GM08714 (cell line): ENCODE data around the gene EMD.
"Not testable (repeated sequence)": the region's sequence is repeated elsewhere in the genome, so short reads cannot be mapped to it uniquely, and the experiment has no call there.

ENCODE experiments used
- H3K4me3 ChIP-seq: fragments of 200-500 bp; sonication (Bioruptor generic); 2 replicates; pipeline ENCODE4 v1.5.1; 2014; ENCODE audit warnings: mild to moderate bottlenecking, low read length, inconsistent platforms
- ZNF274 ChIP-seq: IDR thresholded peaks from 2 replicates; pipeline ENCODE4 v1.6.1; 2012; ENCODE audit warnings: mild to moderate bottlenecking, low read depth, low read length

EMD gene

GRCh38 chrX:154373340-154374306 is 5.5 kb upstream of the EMD start:
- peak overlapping the region; percentile 20; the same call in 1 of the 2 replicates for H3K4me3 ChIP-seq

GRCh38 chrX:154374313-154375155 is 4.6 kb upstream of the EMD start, which contains the start of gene FLNA:
Gene FLNA, minus strand, starts transcription at chrX:154374634. Its CDS starts 3,389 bp downstream, at chrX:154371245.
- peak within 1 kb of the TSS; percentile 20; the same call in 1 of the 2 replicates for H3K4me3 ChIP-seq
- no peak for TF ChIP-seq ZNF274

More at GRCh38 chrX:154373340-154374306, 5.5 kb upstream of the EMD start:
- no peak for TF ChIP-seq ZNF274

- no peak for TF ChIP-seq ZNF274
- H3K4me3 ChIP-seq, result no peak overlapping the region
Observed at GRCh38 chrX:154375156-154375504, 4.0 kb upstream of the EMD start.

- no peak overlapping the region for H3K4me3 ChIP-seq
- no peak for TF ChIP-seq ZNF274
Observed at GRCh38 chrX:154376774-154377173, 2.3 kb upstream of the EMD start.

- TF ChIP-seq ZNF274, result no peak
- peak overlapping the region; percentile 34; the same call in 1 of the 2 replicates for H3K4me3 ChIP-seq
Observed at GRCh38 chrX:154378059-154378798, 866 bp upstream of the EMD start.

- TF ChIP-seq ZNF274, result no peak
Observed at GRCh38 chrX:154379569-154379951, 465 bp downstream of the EMD start.

GRCh38 chrX:154380153-154380552 is 1.1 kb downstream of the EMD start:
- no peak for TF ChIP-seq ZNF274
- peak overlapping the region; percentile 70; the same call in 1 of the 2 replicates for H3K4me3 ChIP-seq

More at GRCh38 chrX:154379569-154379951, 465 bp downstream of the EMD start:
- peak overlapping the region; percentile 70 for H3K4me3 ChIP-seq

- H3K4me3 ChIP-seq, result no peak overlapping the region
- TF ChIP-seq ZNF274, result no peak
Observed at GRCh38 chrX:154380787-154381186, 1.7 kb downstream of the EMD start.

GRCh38 chrX:154381271-154381670 is 2.2 kb downstream of the EMD start:
- TF ChIP-seq ZNF274, result no peak
- H3K4me3 ChIP-seq, result no peak overlapping the region

- no peak overlapping the region for H3K4me3 ChIP-seq
- TF ChIP-seq ZNF274, result no peak
Observed at GRCh38 chrX:154382483-154383069, 3.5 kb downstream of the EMD start.

- H3K4me3 ChIP-seq, result no peak overlapping the region
- TF ChIP-seq ZNF274, result no peak
Observed at GRCh38 chrX:154383359-154384283, 4.5 kb downstream of the EMD start.

- TF ChIP-seq ZNF274, result no peak
- no peak overlapping the region for H3K4me3 ChIP-seq
Observed at GRCh38 chrX:154384284-154384892, 5.3 kb downstream of the EMD start.

- H3K4me3 ChIP-seq, result not testable (repeated sequence)
Observed at GRCh38 chrX:154388094-154388493, 9.0 kb downstream of the EMD start.

- H3K4me3 ChIP-seq, result not testable (repeated sequence)
Observed at GRCh38 chrX:154388649-154389048, 9.6 kb downstream of the EMD start.

- not testable (repeated sequence) for H3K4me3 ChIP-seq
Observed at GRCh38 chrX:154389812-154390747, 11.0 kb downstream of the EMD start.

- H3K4me3 ChIP-seq, result not testable (repeated sequence)
Observed at GRCh38 chrX:154396363-154396762, 17.3 kb downstream of the EMD start.
